SH-SY5Y (cell line): ENCODE data around the gene C1QA.

Source experiments
- GATA2 ChIP-seq: IDR thresholded peaks from 2 replicates; pipeline ENCODE4 v1.6.1; 2011; ENCODE audit warnings: mild to moderate bottlenecking, low read depth, low read length
- GATA3 ChIP-seq: IDR thresholded peaks from 2 replicates; pipeline ENCODE4 v1.6.1; 2011; ENCODE audit warnings: low read depth, mild to moderate bottlenecking, low read length, moderate library complexity

C1QA gene

GRCh38 chr1:22601610-22602009, 34.8 kb upstream of the C1QA start:
- TF ChIP-seq GATA3, result no peak
- TF ChIP-seq GATA2, result no peak

- no peak for TF ChIP-seq GATA2
- no peak for TF ChIP-seq GATA3
Measured at GRCh38 chr1:22602060-22602740, 34.2 kb upstream of the C1QA start.

DNA sequence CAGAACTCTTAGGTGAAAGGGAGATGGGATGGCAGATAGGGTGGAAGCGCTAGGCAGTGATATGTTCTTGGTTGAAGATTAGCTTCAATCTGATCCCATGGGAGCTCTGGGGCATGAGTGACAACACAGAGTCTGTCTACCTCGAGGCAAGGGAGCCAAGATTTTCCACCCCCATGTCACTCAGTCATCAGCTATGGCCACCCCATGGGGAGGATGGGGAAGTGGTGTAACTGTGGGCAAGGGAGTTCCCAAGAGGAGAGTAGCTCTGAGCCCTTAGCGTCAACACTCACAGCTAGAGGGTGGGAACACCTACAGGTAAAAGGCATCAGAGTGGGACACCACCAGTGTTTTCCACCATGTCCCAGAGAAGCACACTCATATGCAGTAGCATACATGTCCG, 30.3 kb upstream of the C1QA start:
- TF ChIP-seq GATA3, result no peak
- TF ChIP-seq GATA2, result no peak

GRCh38 chr1:22607154-22607553, 29.3 kb upstream of the C1QA start:
- TF ChIP-seq GATA2, result no peak
- no peak for TF ChIP-seq GATA3

DNA sequence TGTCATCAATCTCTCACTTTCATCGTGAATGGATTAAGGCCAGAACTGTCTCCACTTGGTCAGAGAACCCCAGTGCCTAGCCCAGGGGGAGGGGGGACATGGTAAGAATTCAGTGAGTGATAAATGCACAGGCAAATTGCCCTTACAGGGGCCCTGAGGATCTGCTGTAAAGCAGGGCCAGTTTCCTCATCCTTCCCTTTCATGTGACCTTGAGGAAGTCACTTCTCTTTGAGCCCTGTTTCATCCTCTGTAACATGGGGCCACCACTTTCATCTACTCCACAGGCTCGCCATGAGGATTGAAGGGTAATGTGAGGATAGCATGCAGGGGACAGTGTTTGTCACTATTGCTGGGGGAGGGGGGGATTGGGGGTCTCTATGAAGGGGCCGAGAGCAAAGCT, 28.1 kb upstream of the C1QA start:
- TF ChIP-seq GATA3 (no peak), GATA2 (no peak)

- TF ChIP-seq GATA2 (no peak), GATA3 (no peak)
Measured at GRCh38 chr1:22609291-22609690, 27.1 kb upstream of the C1QA start.

DNA sequence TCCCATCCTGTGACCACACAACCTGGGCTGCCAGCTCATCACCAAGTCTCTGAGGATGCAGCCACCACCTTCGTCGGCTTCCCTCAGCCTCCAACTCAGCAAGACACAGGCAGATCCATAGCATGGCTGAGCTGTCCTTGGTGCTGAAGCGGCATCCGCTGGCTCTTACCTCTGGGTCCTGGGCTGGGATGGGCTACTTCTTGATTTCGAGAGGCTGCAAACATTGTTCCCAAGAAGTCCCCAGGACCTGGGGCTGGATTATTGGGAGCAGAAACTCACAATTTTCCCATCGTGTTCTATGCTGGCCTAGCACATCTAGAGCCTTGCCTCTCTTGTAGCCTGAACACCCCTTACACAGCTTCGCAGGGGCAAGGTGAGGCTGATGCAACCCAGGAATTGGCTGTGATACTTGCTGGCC, 24.9 kb upstream of the C1QA start:
- TF ChIP-seq GATA2, result no peak
- no peak for TF ChIP-seq GATA3

DNA sequence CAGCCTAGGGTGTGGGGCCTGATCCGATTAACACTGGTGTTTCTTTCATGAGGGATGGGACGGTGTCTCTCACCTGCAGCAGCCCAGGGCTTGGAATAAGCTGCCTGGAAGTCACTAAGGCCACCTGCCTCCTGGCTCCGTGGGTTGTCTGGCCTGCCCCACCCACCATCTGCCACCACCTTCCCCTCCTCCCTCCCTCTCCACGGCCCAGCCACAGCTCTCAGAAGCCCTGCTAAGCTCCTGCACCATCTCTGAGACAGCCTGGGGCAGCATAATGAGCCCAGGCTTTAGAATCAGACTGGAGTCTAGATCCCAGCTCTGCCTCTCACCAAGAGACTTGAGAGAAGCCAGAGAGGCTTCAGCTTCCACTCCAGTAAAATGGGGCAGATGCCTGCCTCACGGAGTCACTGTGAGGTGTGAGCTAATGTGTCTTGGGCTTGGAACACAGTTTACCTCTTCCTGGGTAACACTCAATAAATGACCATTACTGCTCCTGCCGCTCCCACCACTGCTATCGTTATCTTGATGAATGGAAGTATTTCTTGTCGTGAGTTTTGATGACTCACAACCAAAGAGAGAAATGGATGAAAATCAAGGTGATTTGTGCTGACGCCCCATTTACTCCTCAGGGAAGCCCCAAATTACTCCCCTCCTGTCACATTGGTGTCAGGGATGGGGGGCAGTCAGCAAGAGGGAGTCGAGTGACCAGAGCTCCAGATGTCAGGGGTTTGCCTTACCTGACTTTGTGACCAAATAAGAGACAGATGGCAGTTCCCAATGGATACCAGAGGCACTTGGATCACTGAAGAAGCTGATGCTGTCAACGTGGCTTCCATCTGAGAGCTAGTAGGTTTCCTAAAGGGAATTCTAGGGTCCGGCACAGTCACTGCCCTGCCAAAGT, 23.5 kb upstream of the C1QA start:
- no peak for TF ChIP-seq GATA2
- TF ChIP-seq GATA3, result no peak

DNA sequence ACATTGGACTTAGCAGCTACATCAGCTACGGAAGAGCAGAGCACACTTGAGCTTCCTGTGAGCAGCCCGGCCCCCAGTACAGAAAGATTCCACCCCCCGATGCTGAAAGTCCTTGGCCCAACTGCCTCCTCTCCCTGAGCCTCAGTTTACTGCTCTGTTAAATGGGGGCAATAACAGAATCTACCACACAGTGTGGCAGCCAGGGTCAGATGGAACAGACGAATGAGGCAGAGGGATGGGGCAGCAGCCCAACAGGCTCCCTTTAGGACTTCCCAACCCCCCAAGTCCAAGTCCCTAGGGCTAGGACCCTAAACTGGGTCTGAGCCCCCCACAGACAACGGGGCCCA, 22.9 kb upstream of the C1QA start:
- TF ChIP-seq GATA3, result no peak
- TF ChIP-seq GATA2, result no peak

DNA sequence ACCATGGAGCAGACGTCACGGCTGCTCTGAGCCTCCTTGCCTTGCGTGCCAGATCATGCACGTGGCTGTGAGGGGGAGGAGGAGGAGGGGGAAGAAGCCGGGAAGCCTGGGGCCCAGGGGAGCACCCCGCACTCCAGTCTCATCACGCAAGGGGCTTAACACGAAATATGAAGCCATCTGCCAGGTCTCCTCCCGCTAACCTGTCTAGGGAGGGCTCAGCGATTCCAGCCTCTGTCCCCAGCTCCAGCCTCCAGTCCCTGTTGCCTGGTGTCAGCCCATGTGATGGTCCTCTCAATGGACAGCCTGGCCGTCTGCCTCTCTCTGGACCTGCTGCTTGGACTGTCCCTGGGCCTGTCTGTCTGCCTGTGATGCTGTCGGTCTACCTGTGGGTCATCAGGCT, 22.5 kb upstream of the C1QA start:
- no peak for TF ChIP-seq GATA2
- TF ChIP-seq GATA3, result no peak

DNA sequence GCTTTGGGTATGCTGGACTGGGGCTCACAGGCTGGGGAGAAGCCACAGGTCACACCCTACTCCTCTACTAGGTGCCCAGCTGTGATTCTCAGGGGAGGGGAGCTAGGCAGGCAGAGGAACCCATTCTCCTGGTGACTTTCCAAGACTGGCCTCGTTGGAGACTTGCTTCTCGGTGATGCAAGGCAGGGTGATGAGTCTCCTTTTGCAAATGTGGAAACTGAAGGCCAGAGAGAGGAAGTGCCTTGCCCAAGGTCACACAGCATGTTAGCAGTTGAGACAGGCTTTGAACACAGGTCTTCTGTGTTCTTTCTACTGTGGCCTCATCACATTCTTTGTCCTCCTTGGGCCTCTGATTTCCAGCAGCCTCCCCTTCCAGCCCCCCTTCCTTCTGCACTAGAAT, 20.5 kb upstream of the C1QA start:
- TF ChIP-seq GATA2 (no peak), GATA3 (no peak)

DNA sequence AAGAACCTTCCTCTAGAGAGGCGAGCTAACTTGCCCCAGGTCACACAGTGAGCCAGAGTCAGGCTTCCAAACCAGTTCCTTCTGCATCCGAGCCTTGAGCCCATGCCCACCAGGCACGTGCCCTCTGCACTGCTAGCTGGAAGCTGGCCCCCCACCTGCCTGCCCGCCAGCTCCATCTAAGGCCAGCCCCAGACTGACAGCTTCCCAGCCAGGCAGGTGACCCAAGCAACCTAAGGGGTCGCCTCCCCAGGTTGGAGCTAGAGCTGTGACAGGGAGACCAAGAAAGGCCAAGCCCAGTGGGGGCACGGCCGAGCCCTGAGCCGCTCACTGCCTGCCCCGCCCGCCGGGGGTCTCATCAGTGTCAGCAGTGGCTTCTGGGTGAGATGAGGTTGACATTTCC, 19.9 kb upstream of the C1QA start:
- TF ChIP-seq GATA2, result no peak
- TF ChIP-seq GATA3, result no peak

- TF ChIP-seq GATA3, result no peak
- no peak for TF ChIP-seq GATA2
Measured at GRCh38 chr1:22618056-22618455, 18.4 kb upstream of the C1QA start.

DNA sequence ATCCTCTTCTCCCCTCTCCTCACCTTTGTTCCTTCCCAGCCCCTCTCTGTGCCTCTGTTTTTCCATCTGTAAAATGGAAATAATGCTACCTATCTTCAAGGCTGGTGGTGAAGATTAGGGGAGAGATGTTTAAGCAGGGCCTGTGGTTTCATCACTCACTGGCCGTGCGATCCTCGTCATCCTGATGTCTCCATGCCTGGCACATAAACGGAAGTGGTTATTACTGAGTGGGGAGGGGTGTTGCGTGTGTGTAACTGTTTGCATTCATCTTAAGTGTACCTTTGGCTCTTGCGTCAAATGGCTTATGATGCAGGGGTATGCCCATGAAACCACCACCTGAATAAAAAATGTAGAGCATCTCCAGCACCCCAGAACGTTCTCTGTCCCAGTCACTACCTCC, 17.2 kb upstream of the C1QA start:
- no peak for TF ChIP-seq GATA2

DNA sequence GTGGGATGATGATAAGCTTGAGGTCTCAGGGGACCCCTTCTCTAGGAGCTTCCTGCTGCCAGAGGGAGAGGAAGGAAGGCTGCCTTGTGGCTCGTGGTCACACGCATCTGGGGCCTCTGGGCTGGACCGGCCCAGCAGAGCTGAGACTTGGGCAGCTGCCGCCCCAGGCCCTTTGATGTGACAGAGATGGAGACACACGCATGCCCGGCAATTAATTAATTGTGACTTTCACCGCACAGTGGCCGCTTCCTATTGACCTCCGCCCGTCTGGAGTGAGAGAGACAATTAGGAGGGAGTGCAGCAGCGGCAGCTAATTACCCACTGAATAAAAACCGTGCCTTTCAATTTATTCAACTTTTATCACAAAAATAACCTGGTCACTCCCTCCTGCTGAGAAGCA, 16.6 kb upstream of the C1QA start:
- TF ChIP-seq GATA2 (no peak), GATA3 (no peak)

DNA sequence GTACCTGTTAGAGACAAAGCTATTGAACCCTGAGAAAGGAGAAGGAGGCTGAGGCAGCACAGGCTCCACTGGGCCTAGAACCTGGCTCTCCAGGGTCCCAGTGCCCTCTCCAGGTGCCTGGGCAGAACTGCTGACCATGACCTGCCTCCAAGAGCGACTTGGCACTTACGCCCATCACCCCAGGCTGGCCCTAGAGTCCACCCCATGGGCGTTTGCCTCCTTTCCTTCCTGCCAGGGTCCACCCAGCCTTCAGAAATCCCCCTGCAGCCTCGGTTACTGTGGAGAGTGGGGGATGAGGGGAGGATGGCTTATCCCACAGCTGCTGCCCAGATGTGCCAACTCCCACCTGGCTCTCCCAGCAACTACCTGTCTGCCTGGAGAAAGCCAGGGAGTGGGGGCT, 14.7 kb upstream of the C1QA start:
- no peak for TF ChIP-seq GATA3
- TF ChIP-seq GATA2, result no peak
